Tibial nerve (tissue), 4 donors: ENCODE data around the gene FAM184A. TPM values are rescaled to one million over a fixed set of nuclear protein-coding genes. Genes with fewer than 3 reads are reported as not detected.

Experiments
- DNase-seq, 2 donors: peaks; one replicate each; pipeline ENCODE4 v3.0.0-alpha.2; 2019; ENCODE audit warnings: low spot score in 2 of 2
- H3K27ac ChIP-seq, 4 donors: fragments of 200-600 bp; sonication (generic) in 3 of 4; one replicate each; pipeline ENCODE4 v1.5.1; 2017 to 2019; ENCODE audit warnings: mild to moderate bottlenecking in 1 of 4
- H3K27me3 ChIP-seq, 2 donors: fragments of 200-600 bp; sonication (generic) in 1 of 2; one replicate each; pipeline versions ENCODE4 v1.5.1 to v1.6.0; 2017 to 2019
- H3K36me3 ChIP-seq, 3 donors: fragments of 200-600 bp; sonication (generic); one replicate each; pipeline ENCODE4 v1.5.1; 2018 to 2019
- H3K4me1 ChIP-seq, 4 donors: fragments of 200-600 bp; sonication (generic) in 3 of 4; one replicate each; pipeline ENCODE4 v1.5.1; 2017 to 2019
- H3K4me3 ChIP-seq, 4 donors: fragments of 200-600 bp; sonication (generic) in 3 of 4; one replicate each; pipeline ENCODE4 v1.5.1; 2017 to 2019; ENCODE audit warnings: mild to moderate bottlenecking in 1 of 4, moderate library complexity in 1 of 4
- H3K9me3 ChIP-seq, 4 donors: fragments of 200-600 bp; sonication (generic) in 3 of 4; one replicate each; pipeline ENCODE4 v1.5.1; 2017 to 2019
- CTCF ChIP-seq, 5 experiments: fragments of 200-600 bp in 3 of 5; fragments of 450-650 bp in 2 of 5; sonication (generic) in 3 of 5; IDR thresholded peaks; one replicate each; pipeline ENCODE4 v1.5.1; 2016 to 2019; ENCODE audit warnings: antibody characterized with exemption in 5 of 5, mild to moderate bottlenecking in 3 of 5, moderate library complexity in 2 of 5
- EP300 ChIP-seq, 2 donors: sonication (generic); formaldehyde crosslinking; IDR thresholded peaks; one replicate each; pipeline ENCODE4 v1.6.1; 2017; ENCODE audit warnings: antibody characterized with exemption in 2 of 2, mild to moderate bottlenecking in 1 of 2
- POLR2A ChIP-seq, 2 donors: fragments of 450-650 bp; IDR thresholded peaks; one replicate each; pipeline ENCODE4 v1.6.1; 2017; ENCODE audit warnings: antibody characterized with exemption in 2 of 2, mild to moderate bottlenecking in 2 of 2, moderate library complexity in 2 of 2
- WGBS, 2 donors: methylation state at CpG; one replicate each; pipeline ENCODE4 v1.1.5; 2018; 5-methylcytosine and 5-hydroxymethylcytosine counted together
- total RNA-seq, 4 donors: library from RNA; depleted of rRNA; stranded (reverse); fragments of >200 nt; gene quantifications; one replicate each; pipeline ENCODE4 v1.1.0, GENCODE V29; 2016

FAM184A gene
- total RNA-seq, 4 donors from 2014 or later, result 3.6 to 11.2 (median 8.3) TPM

DNA sequence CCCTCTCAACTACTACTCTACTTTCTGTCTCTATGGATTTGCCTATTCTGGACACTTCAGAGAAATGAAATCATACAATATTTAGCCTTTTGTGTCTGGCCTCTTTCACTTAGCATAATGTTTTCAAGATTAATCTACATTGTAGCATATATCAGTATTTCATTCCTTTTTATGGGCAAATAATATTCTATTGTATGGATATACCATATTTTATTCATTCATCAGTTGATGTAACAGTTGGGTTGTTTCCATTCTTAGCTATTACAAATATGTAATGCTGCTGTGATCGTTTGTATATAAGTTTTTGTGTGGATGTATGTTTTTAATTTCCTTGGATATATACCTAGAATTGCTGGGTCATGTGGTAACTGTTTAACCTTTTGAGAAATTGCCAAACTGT lies 23.4 kb downstream of the FAM184A start:
- no peaks in the 10 kb centered on the region for H3K27me3 ChIP-seq
- H3K4me3 ChIP-seq, result no peak overlapping the region
- DNase-seq, result no peak
- 86 to 94% methylated on average over 1 of the region's 1 CpG for WGBS, 2 donors
- H3K27ac ChIP-seq, result no peak overlapping the region
- H3K9me3 ChIP-seq, result peaks cover 0 to 6% (median 0%) of the 10 kb centered on the region in 4 donors
- no peaks in the 10 kb centered on the region for H3K36me3 ChIP-seq
- H3K4me1 ChIP-seq, result no peaks in the 10 kb centered on the region
- TF ChIP-seq CTCF (IDR thresholded peaks at IDR 0.05) (no peak), EP300 (IDR thresholded peaks at IDR 0.05) (no peak), POLR2A (IDR thresholded peaks at IDR 0.05) (no peak)

DNA sequence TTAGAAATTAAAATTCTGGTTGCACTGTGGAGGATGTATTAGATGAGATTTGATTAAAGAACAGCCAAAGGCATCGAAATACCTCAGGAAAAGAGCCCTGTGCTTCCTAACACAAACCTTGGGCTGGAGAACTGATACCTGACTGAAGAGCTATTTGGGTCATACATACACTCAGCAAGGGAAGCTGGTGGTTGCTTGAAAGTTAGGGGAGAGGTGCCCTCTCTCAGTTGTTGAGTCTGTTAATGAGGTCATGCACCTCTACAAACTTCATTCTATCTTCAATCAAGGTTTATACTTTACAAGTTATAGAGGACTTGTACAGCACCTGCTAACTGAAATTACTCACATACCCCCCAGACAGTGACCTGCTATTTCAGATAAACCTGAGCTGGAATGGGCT lies 25.5 kb downstream of the FAM184A start:
- Histone ChIP-seq H3K4me3 (no peak overlapping the region), H3K36me3 (no peaks in the 10 kb centered on the region), H3K27me3 (no peaks in the 10 kb centered on the region), H3K9me3 (peaks cover 0 to 6% (median 0%) of the 10 kb centered on the region in 4 donors), H3K4me1 (no peaks in the 10 kb centered on the region), H3K27ac (no peak overlapping the region)
- DNase-seq, result no peak
- WGBS, 2 donors, result 86 to 87% methylated on average over 1 of the region's 1 CpG
- TF ChIP-seq EP300 (IDR thresholded peaks at IDR 0.05), result no peak
- no peak for TF ChIP-seq CTCF (IDR thresholded peaks at IDR 0.05)
- TF ChIP-seq POLR2A (IDR thresholded peaks at IDR 0.05), result no peak

GRCh38 chr6:119052292-119052889 lies 26.1 kb downstream of the FAM184A start:
- H3K4me1 ChIP-seq, result no peaks in the 10 kb centered on the region
- 80 to 83% methylated on average over 2 of the region's 2 CpGs for WGBS, 2 donors
- H3K27ac ChIP-seq, result no peak overlapping the region
- no peaks in the 10 kb centered on the region for H3K36me3 ChIP-seq
- TF ChIP-seq CTCF (IDR thresholded peaks at IDR 0.05), result no peak
- TF ChIP-seq POLR2A (IDR thresholded peaks at IDR 0.05), result no peak
- TF ChIP-seq EP300 (IDR thresholded peaks at IDR 0.05), result no peak
- no peak overlapping the region for H3K4me3 ChIP-seq
- peaks cover 0 to 6% (median 0%) of the 10 kb centered on the region in 4 donors for H3K9me3 ChIP-seq
- no peaks in the 10 kb centered on the region for H3K27me3 ChIP-seq
- no peak for DNase-seq

GRCh38 chr6:119044255-119044654 lies 34.2 kb downstream of the FAM184A start:
- TF ChIP-seq POLR2A (IDR thresholded peaks at IDR 0.05) (no peak), CTCF (IDR thresholded peaks at IDR 0.05) (no peak), EP300 (IDR thresholded peaks at IDR 0.05) (no peak)
- Histone ChIP-seq H3K9me3 (no peaks in the 10 kb centered on the region), H3K36me3 (no peaks in the 10 kb centered on the region), H3K4me1 (no peaks in the 10 kb centered on the region), H3K27ac (no peak overlapping the region), H3K4me3 (no peak overlapping the region), H3K27me3 (no peaks in the 10 kb centered on the region)
- DNase-seq, result no peak
- 82 to 83% methylated on average over 5 of the region's 5 CpGs for WGBS, 2 donors

DNA sequence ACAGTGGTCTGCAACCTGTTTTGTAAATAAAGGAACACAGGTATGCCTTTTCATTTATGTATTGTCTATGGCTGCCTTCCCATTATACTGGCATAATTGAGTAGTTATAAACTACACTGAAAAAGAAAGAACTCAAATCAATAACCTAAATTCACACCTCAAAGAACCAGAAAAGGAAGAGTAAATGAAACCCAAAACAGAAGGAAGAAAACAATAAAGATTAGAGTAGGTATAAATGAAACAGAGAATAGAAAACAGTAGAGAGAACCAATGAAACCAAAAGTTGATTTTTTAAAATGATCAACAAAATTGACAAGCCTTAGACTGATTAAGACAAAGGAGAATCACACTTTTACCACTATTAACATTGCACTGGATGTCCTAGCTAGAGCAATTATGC lies 34.7 kb downstream of the FAM184A start:
- Histone ChIP-seq H3K4me3 (no peak overlapping the region), H3K36me3 (no peaks in the 10 kb centered on the region), H3K27me3 (no peaks in the 10 kb centered on the region), H3K27ac (no peak overlapping the region), H3K9me3 (no peaks in the 10 kb centered on the region), H3K4me1 (no peaks in the 10 kb centered on the region)
- TF ChIP-seq CTCF (IDR thresholded peaks at IDR 0.05) (no peak), POLR2A (IDR thresholded peaks at IDR 0.05) (no peak)
- DNase-seq, result no peak
